ENCODE data around the gene SYNPO.

The SYNPO gene

GRCh38 chr5:150628936-150629485, 11.4 kb upstream of the SYNPO start:
- TF ChIP-seq CTCF (IDR thresholded peaks at IDR 0.05; ENCODE audit: control insufficient read depth, extremely low read depth, insufficient read depth): no peak
- DNase-seq (ENCODE audit: low read depth): no peak
- H3K4me3 ChIP-seq (ENCODE audit: low read depth, low read length): no peak overlapping the region

GRCh38 chr5:150630016-150630415, 10.4 kb upstream of the SYNPO start:
- no peak for TF ChIP-seq CTCF (IDR thresholded peaks at IDR 0.05; ENCODE audit: control insufficient read depth, extremely low read depth, insufficient read depth)
- H3K4me3 ChIP-seq (ENCODE audit: low read depth, low read length): no peak overlapping the region
- no peak for DNase-seq (ENCODE audit: low read depth)

- H3K4me3 ChIP-seq (ENCODE audit: low read depth, low read length): no peak overlapping the region
- no peak for DNase-seq (ENCODE audit: low read depth)
- TF ChIP-seq CTCF (IDR thresholded peaks at IDR 0.05; ENCODE audit: control insufficient read depth, extremely low read depth, insufficient read depth): no peak
Measured at GRCh38 chr5:150630461-150631325, 9.8 kb upstream of the SYNPO start.

- no peak for TF ChIP-seq CTCF (IDR thresholded peaks at IDR 0.05; ENCODE audit: control insufficient read depth, extremely low read depth, insufficient read depth)
- no peak for DNase-seq (ENCODE audit: low read depth)
- H3K4me3 ChIP-seq (ENCODE audit: low read depth, low read length): no peak overlapping the region
Measured at GRCh38 chr5:150631326-150631701, 9.1 kb upstream of the SYNPO start.

GRCh38 chr5:150632305-150633160, 7.9 kb upstream of the SYNPO start:
- no peak for DNase-seq (ENCODE audit: low read depth)
- no peak for TF ChIP-seq CTCF (IDR thresholded peaks at IDR 0.05; ENCODE audit: control insufficient read depth, extremely low read depth, insufficient read depth)
- no peak overlapping the region for H3K4me3 ChIP-seq (ENCODE audit: low read depth, low read length)

- DNase-seq (ENCODE audit: low read depth): no peak
- no peak overlapping the region for H3K4me3 ChIP-seq (ENCODE audit: low read depth, low read length)
- TF ChIP-seq CTCF (IDR thresholded peaks at IDR 0.05; ENCODE audit: control insufficient read depth, extremely low read depth, insufficient read depth): no peak
Measured at GRCh38 chr5:150633429-150633828, 7.0 kb upstream of the SYNPO start.

All from LNCaP clone FGC (cell line).